ENCODE measurements around the gene APOBEC3H.
A peak's percentile ranks its signal among the peaks of the same experiment; 100 is the strongest.

The APOBEC3H gene

DNA sequence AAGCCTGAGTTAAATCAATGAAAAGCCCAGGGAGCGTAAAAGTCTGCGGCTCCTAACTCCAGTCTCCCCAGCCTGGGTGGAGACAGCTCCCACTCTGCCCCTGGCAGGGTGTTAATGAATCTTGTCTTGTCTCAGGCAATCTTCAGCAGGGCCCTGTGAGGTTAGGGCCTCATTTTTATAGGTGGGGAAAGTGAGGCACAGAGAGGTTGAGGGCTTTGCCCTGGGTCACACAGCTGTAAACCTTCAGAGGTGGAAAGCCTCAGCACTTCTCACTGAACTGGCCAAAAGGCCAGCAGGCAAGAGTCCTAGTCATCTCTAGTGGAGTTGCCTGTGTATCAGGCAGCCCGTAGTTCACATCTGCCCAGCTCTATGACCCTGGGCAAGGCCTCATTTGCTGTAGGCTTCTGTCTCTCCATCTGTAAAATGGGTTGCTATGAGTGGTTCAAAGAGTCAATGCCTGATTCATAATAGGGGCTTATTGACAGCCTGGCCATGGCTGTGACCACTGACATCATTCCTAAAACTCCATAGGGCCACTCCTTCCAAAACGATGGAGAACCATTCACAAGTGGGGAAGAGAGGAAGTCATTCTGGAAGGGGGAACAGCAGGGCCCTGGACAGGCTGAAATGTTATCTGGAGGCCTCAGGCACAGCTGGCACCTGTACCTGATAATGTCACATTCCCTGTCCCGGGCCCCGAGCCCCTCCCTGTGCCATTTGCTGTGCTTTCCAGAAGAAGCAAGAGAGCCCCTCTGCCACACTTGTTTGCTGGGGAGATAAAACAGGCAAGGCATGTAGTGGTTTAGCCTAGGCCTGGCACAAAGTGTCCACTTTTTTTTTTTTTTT, 49.4 kb downstream of the APOBEC3H start:
- ChIA-PET POLR2A (interaction anchor here (0.6 kb wide), 1 partner anchor 248 kb away, joined by 5 read pairs; no protein-coding TSS in a partner anchor), CTCF (no interaction called here)
- no peak for TF ChIP-seq CTCF (IDR thresholded peaks at IDR 0.05; ENCODE audit: control extremely low read depth, extremely low read depth, low read depth, missing control alignments)
- DNase-seq (ENCODE audit: extremely low spot score): no peak

- ChIA-PET POLR2A (interaction anchor here (0.6 kb wide), 1 partner anchor 247 kb away, joined by 5 read pairs; no protein-coding TSS in a partner anchor), CTCF (interaction anchor here (0.9 to 2.0 kb wide), 4 partner anchors 13 to 278 kb away, joined by 3 to 8 read pairs (median 4); no protein-coding TSS in a partner anchor)
- no peak for TF ChIP-seq CTCF (IDR thresholded peaks at IDR 0.05; ENCODE audit: control extremely low read depth, extremely low read depth, low read depth, missing control alignments)
- DNase-seq (ENCODE audit: extremely low spot score): no peak
Observed at GRCh38 chr22:39147335-39148025, 50.4 kb downstream of the APOBEC3H start.

- DNase-seq (ENCODE audit: extremely low spot score): no peak
- POLR2A ChIA-PET: interaction anchor here (1.3 kb wide), 1 partner anchor 13 kb away, joined by 4 read pairs; no protein-coding TSS in a partner anchor
- CTCF ChIA-PET: interaction anchor here (0.9 to 2.0 kb wide), 8 partner anchors 13 to 278 kb away, joined by 3 to 9 read pairs (median 4); partner anchors contain the start of gene APOBEC3C
- TF ChIP-seq CTCF (IDR thresholded peaks at IDR 0.05; ENCODE audit: control extremely low read depth, extremely low read depth, low read depth, missing control alignments): no peak
Observed at GRCh38 chr22:39148026-39148726, 51.1 kb downstream of the APOBEC3H start.

GRCh38 chr22:39148727-39149535, 51.9 kb downstream of the APOBEC3H start:
- DNase-seq (ENCODE audit: extremely low spot score): peak; percentile 86
- CTCF ChIA-PET: interaction anchor here (0.9 to 2.0 kb wide), 9 partner anchors 14 to 279 kb away, joined by 3 to 9 read pairs (median 4); partner anchors contain the start of gene APOBEC3C
- POLR2A ChIA-PET: interaction anchor here (1.1 to 1.5 kb wide), 3 partner anchors 13 to 170 kb away, joined by 3 to 11 read pairs (median 4); partner anchors contain the start of gene RPL3
- TF ChIP-seq CTCF (IDR thresholded peaks at IDR 0.05; ENCODE audit: control extremely low read depth, extremely low read depth, low read depth, missing control alignments): no peak

DNA sequence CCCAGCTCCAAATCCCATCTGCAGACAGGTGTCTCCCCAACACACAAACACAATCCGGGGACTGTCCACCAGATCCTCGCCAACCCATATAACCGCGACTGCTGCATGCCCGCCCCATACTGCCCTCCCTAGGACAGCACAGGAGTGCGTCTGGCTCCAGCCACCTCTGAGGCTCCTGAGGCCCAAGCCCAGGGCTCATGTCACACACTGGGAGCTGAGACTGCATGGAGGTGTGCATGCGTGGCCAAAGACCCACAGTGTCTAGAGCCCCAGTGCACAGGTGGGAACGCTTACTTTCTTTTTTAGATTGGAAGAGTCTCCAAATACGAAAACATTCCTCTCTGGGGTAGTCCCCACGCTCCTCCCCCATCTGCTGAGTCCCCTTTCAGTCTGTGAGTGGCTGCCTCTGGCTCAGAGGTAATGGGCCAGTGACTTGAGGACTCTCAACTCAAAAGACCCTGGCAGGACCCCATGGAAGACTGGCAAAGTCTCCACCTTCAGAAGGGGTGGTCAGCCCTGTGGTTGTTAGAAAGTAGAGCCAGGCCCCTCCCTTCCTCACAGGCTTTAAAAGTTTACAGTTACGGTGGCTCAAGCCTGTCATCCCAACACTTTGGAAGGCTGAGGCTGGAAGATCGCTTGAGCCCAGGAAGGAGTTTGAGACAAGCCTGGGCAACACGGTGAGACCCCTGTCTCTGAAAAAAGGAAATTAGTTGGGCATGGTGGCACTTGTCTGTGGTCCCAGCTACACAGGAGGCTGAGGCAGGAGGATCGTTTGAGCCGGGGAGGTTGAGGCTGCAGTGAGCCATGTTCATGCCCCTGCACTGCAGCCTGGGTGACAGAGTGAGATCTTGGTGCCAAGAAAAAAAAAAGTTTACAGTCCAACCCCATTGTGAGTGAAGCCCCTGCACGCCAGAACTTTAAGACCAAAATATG, 53.1 kb downstream of the APOBEC3H start:
- no peak for DNase-seq (ENCODE audit: extremely low spot score)
- TF ChIP-seq CTCF (IDR thresholded peaks at IDR 0.05; ENCODE audit: control extremely low read depth, extremely low read depth, low read depth, missing control alignments): no peak
- CTCF ChIA-PET: interaction anchor here (1.0 to 1.9 kb wide), 2 partner anchors 21 to 280 kb away, joined by 4 to 9 read pairs; no protein-coding TSS in a partner anchor
- POLR2A ChIA-PET: interaction anchor here (0.6 to 1.5 kb wide), 3 partner anchors 167 to 170 kb away, joined by 3 to 11 read pairs (median 3); partner anchors contain the start of gene RPL3

Measured in GM10248 (cell line).